ENCODE results near the gene MYLK4.

The MYLK4 gene

DNA sequence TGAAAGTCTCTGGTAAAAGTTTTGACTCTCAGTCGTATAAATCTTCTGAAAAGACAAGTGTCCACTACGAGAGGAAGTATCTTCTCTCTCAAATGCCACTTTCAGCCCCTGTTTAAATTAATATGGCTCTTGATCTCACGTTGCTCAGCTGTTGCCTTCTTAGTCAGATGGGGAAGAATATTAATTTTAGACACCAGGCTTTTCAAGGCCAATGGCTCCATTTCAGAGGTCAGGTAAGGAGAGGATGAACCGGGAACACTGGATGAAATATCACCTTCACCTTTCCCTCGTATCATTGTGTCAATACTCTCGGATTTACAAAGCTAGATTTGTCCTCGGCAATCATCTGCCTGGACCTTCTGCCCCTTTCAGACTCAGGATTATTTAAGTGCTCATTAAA, at the start of gene MYLK4:
Gene MYLK4 (minus strand): TSS at position 91 of the 400 bp plus-strand sequence. CDS start 1,628 bp downstream, outside the sequence.
- no peak within 1 kb of the TSS for H3K4me3 Mint-ChIP-seq
- H3K27me3 Mint-ChIP-seq = peaks cover 65% of the 10 kb centered on the region
- H3K9me3 Mint-ChIP-seq = no peaks in the 10 kb centered on the region
- H3K36me3 Mint-ChIP-seq = no peaks in the 10 kb centered on the region
- CTCF ChIA-PET = interaction anchor here (0.5 to 4.6 kb wide), 15 partner anchors 8 to 1155 kb away, joined by 3 to 100 read pairs (median 6); no protein-coding TSS in a partner anchor
- no peaks in the 10 kb centered on the region for H3K4me1 Mint-ChIP-seq
- no peak within 1 kb of the TSS for H3K27ac Mint-ChIP-seq
- no peak for DNase-seq

DNA sequence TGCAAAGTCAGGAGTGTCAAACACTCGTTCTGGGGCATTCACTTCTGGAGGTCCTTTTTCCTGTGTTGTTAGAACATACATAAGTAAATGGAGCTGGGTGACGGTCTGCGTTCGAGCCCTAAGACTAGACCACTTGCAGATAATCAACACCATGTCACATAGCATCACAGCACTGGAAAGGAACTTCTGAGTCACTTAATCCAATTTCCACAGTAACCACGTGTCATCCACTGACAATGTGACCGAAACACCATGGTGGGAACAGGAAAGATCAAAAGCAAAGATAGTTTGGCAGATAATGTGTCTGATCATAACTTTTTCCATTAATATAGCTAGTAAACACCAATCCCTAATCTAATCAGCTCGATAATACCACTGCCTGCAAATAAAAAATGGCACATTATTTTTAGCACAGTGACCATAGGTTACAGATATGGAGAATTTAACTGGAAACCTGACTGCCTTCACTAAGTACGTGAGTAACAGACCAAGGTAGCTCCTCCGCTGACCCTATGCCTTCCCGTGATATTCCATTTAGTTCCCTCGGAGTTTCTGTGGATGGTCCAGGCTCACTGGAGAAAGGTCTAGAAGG, 49.3 kb upstream of the MYLK4 start:
- CTCF ChIA-PET = interaction anchor here (0.6 to 2.1 kb wide), 3 partner anchors 9 to 285 kb away, joined by 3 to 12 read pairs (median 4); no protein-coding TSS in a partner anchor
- no peak overlapping the region for H3K27ac Mint-ChIP-seq
- H3K4me1 Mint-ChIP-seq = peaks cover 11% of the 10 kb centered on the region
- no peaks in the 10 kb centered on the region for H3K9me3 Mint-ChIP-seq
- H3K36me3 Mint-ChIP-seq = no peaks in the 10 kb centered on the region
- DNase-seq = no peak
- H3K4me3 Mint-ChIP-seq = no peak overlapping the region
- no peaks in the 10 kb centered on the region for H3K27me3 Mint-ChIP-seq

DNA sequence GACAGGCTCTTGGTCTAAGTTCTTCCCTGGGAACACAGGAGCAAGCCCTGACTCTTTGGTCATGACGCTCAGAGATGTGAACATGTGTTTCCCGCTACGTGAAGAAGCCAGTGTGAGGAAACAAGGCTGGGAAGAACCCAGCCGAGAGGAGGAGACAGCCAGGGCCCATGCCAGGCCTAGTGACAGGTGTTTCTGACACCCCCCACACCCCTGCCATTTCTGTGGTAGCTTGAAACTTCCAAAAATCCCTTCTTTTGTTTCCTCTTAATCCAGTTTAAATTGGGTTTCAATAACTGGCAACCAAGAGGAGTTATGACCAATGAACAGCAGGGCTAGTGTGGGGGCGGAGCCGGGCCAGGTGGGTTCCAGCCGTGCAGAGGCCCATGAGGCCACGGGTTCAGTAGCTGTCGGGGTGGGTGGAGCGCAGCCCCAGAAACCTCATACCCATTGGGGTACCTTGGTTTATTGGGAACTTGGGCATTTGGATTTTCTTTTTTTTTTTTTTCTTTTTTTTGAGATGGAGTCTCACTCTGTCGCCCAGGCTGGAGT, 47.9 kb upstream of the MYLK4 start:
- no peaks in the 10 kb centered on the region for H3K27me3 Mint-ChIP-seq
- H3K4me3 Mint-ChIP-seq = no peak overlapping the region
- no peaks in the 10 kb centered on the region for H3K36me3 Mint-ChIP-seq
- H3K4me1 Mint-ChIP-seq = peaks cover 20% of the 10 kb centered on the region
- DNase-seq = no peak
- CTCF ChIA-PET = interaction anchor here (2.1 kb wide), 1 partner anchor 7 kb away, joined by 12 read pairs; no protein-coding TSS in a partner anchor
- H3K27ac Mint-ChIP-seq = no peak overlapping the region
- H3K9me3 Mint-ChIP-seq = no peaks in the 10 kb centered on the region

DNA sequence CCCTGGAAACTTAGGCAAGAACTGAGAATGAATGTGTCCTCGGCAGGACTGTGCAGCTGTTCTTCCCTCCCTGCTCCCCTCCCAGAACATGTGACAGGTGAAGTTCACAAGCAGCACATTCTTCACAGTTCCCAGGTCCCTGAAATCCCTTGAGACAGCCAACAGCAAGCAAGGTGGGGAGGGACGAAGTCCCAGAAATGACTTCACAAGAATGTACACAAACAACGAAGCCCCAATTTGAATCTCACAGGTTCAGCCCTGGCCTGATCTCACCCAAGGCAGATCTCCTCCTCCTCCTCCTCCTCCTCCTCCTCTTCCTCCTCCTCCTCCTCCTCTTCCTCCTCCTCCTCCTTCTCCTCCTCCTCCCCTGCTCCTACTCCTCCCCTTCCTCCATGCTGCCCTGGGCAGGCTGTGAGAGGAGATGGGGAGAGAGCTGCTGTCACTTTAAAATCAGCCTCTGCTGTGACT, 46.9 kb upstream of the MYLK4 start:
- DNase-seq = no peak
- no peak overlapping the region for H3K27ac Mint-ChIP-seq
- no peaks in the 10 kb centered on the region for H3K27me3 Mint-ChIP-seq
- no peaks in the 10 kb centered on the region for H3K9me3 Mint-ChIP-seq
- no peak overlapping the region for H3K4me3 Mint-ChIP-seq
- H3K36me3 Mint-ChIP-seq = peaks cover 1% of the 10 kb centered on the region
- CTCF ChIA-PET = interaction anchor here (0.6 to 0.8 kb wide), 2 partner anchors 10 to 49 kb away, joined by 3 read pairs; no protein-coding TSS in a partner anchor
- peaks cover 31% of the 10 kb centered on the region for H3K4me1 Mint-ChIP-seq

DNA sequence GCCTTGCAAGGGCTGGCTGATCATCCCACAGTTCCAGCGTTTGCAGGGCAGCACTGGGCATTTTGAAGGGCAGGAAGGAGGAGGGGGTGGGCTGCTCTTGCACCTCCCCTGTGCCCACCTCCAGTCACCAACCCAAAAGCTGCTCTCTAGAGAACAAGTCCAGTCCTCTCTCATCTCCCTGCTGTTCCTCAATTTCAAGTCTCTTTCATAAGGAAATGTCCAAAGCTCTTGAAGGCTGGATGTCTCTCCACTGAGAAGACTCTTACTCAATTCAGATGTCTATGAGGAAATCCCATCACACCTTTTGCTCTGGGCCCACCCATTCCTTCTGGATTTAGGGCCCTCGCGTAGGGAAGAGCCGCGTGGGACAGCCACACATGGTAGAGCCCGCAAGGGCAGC, 46.1 kb upstream of the MYLK4 start:
- Mint-ChIP-seq H3K4me1 (peaks cover 36% of the 10 kb centered on the region), H3K27me3 (no peaks in the 10 kb centered on the region), H3K27ac (no peak overlapping the region), H3K9me3 (no peaks in the 10 kb centered on the region), H3K4me3 (no peak overlapping the region), H3K36me3 (peaks cover 2% of the 10 kb centered on the region)
- CTCF ChIA-PET = interaction anchor here (0.8 to 1.6 kb wide), 2 partner anchors 11 to 50 kb away, joined by 3 to 4 read pairs; no protein-coding TSS in a partner anchor
- DNase-seq = no peak

DNA sequence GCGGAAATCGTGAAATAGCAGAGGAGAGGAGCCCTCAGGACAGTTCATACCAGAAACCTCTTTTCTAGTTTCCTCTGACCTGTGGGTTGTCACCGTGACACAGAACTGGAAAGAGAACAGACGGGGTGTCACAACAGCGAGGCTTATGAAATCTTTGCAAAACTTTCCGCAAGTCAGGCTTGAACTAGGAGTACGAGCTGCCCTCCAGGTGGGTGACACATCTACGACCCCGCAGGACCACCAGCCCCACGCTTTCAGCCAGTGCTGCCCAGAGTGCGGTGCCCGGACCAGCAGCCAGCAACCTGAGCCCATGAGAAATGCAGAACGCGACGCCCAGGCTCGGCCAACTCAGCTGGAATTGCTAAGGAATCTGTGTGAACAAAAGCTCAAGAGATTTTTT, 45.2 kb upstream of the MYLK4 start:
- no peak for DNase-seq
- CTCF ChIA-PET = interaction anchor here (0.6 to 1.6 kb wide), 4 partner anchors 12 to 136 kb away, joined by 3 to 4 read pairs (median 4); partner anchors contain the start of gene SERPINB1
- Mint-ChIP-seq H3K36me3 (peaks cover 4% of the 10 kb centered on the region), H3K9me3 (no peaks in the 10 kb centered on the region), H3K27me3 (no peaks in the 10 kb centered on the region), H3K4me1 (peaks cover 43% of the 10 kb centered on the region), H3K27ac (no peak overlapping the region), H3K4me3 (no peak overlapping the region)

DNA sequence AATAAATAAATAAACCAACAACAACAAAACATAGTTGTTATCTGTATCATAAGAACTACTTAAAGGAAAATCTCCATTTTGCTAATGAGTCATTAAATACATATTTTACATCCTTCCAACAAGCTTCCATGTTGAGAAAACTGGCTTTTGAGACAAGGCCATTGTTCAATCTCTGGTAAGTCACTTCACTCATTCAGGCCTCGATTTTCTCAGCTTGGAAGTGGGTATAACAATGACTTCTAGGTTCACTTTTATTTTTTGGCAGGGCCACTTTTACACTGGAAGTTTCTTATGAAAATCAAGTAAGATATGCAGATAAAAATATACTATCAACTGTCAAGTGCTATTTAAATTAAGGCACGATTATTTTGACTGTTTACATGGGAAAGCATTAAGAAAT, 44.4 kb upstream of the MYLK4 start:
- H3K36me3 Mint-ChIP-seq = peaks cover 4% of the 10 kb centered on the region
- H3K4me1 Mint-ChIP-seq = peaks cover 41% of the 10 kb centered on the region
- CTCF ChIA-PET = interaction anchor here (0.7 to 1.1 kb wide), 5 partner anchors 11 to 62 kb away, joined by 3 read pairs; partner anchors contain the start of gene SERPINB1
- no peak overlapping the region for H3K27ac Mint-ChIP-seq
- no peak overlapping the region for H3K4me3 Mint-ChIP-seq
- no peak for DNase-seq
- H3K27me3 Mint-ChIP-seq = no peaks in the 10 kb centered on the region
- no peaks in the 10 kb centered on the region for H3K9me3 Mint-ChIP-seq

DNA sequence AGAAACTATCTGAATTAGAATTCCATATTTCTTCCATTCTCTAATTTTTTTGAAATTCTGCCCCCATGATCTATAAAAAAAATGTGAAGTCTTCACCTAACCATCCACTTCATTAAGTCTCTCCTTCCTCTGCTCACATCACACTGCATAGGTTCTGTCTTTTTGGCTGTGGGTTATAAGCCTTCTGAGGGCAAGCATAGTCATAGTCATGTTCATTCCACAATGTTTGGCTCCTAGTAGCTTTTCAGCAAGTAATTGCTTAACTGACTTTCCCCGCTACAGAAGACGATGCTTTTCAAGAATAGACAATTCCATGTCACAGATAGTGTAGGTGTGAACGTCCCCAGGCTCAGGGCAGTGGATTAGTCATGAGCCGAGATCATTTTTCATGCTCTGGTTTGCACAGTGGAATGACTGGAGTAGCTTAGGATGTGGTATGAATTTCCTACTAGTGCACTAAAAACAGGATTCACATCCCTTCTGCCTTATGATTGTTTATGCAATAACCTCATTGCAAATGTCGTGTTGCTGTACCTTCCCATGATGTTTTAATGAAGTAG, 43.5 kb upstream of the MYLK4 start:
- CTCF ChIA-PET = interaction anchor here (0.7 to 2.2 kb wide), 8 partner anchors 11 to 195 kb away, joined by 3 to 19 read pairs (median 4); partner anchors contain the start of gene SERPINB1
- DNase-seq = no peak
- Mint-ChIP-seq H3K9me3 (no peaks in the 10 kb centered on the region), H3K4me3 (no peak overlapping the region), H3K27me3 (no peaks in the 10 kb centered on the region), H3K27ac (peak overlapping the region; percentile 85), H3K4me1 (peaks cover 37% of the 10 kb centered on the region), H3K36me3 (peaks cover 4% of the 10 kb centered on the region)

DNA sequence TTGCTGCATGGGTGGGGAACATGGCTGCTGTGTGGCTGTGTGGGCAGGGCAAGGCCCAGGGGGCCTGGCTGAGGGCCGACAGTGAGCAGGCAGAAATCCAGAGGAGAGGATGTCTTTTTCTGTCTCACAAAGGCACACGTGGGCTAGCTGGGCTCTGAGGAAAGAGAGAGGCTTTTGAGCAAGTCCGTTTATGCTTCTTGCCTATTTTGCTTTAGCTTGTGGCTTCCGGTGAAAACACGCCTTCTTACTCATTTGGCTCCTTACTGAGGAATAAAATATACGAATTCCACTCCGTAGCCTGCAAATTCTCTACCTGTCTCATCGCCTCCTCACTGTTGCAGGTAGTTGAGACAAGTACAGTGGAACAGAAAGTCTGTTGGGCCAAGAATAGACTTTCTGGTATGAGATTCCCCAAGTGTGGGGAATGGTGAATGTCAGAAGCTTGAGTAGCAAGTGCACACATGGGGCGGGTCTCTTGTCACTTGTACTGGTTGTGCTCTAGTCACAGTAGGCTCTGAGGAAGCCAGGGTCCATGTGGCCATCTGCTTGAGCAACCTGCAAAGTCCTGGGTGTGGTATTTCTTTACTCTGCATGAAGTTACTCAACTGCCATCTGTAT, 42.9 kb upstream of the MYLK4 start:
- Mint-ChIP-seq H3K27ac (peak overlapping the region; percentile 85), H3K27me3 (no peaks in the 10 kb centered on the region), H3K4me3 (peak overlapping the region; percentile 7), H3K36me3 (peaks cover 4% of the 10 kb centered on the region), H3K9me3 (no peaks in the 10 kb centered on the region), H3K4me1 (peaks cover 37% of the 10 kb centered on the region)
- DNase-seq = peak; percentile 41
- CTCF ChIA-PET = interaction anchor here (0.7 to 2.2 kb wide), 8 partner anchors 10 to 196 kb away, joined by 3 to 19 read pairs (median 4); partner anchors contain the start of gene SERPINB1

DNA sequence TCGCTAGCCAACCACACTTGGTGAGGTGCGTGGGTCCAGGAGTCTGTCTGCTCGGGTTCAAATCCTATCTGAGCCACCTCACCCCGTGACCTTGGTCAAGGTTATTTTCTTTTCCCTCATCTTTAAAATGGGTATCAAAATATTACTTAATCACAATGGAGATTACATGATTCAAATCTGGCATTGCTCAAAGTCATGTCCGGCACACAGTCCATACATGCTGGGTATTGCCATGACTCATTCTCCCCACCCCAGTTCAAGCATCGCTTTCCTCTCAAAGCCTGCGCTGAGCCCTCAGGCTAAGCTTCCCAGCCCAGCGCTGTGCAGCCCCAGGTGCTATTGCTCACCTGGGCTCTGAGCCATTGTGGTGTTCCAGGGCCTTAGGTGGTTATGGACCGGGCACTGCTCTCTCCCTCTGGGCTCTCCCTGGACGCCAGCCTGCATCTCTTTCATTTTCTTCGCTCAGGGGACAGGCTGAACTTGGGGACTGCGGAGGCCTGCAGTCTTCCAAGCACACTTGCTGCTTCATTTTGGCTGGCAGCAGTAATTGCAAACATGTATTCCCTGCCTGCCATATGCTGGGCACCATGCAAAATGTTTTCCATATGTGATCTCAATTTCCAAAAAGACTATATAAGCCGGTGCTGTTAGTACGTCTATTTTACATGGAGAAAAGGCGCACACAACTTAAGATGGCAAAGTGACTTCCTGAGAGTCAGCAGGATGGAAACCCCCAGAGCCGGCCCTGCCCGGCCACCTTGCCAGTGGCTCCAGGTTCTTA, 41.8 kb upstream of the MYLK4 start:
- CTCF ChIA-PET = interaction anchor here (1.0 to 3.0 kb wide), 20 partner anchors 7 to 205 kb away, joined by 3 to 65 read pairs (median 8); partner anchors contain the start of gene SERPINB1
- no peaks in the 10 kb centered on the region for H3K9me3 Mint-ChIP-seq
- H3K4me1 Mint-ChIP-seq = peaks cover 32% of the 10 kb centered on the region
- H3K36me3 Mint-ChIP-seq = peaks cover 9% of the 10 kb centered on the region
- no peak for DNase-seq
- H3K27ac Mint-ChIP-seq = peak overlapping the region; percentile 64
- H3K4me3 Mint-ChIP-seq = no peak overlapping the region
- H3K27me3 Mint-ChIP-seq = no peaks in the 10 kb centered on the region

DNA sequence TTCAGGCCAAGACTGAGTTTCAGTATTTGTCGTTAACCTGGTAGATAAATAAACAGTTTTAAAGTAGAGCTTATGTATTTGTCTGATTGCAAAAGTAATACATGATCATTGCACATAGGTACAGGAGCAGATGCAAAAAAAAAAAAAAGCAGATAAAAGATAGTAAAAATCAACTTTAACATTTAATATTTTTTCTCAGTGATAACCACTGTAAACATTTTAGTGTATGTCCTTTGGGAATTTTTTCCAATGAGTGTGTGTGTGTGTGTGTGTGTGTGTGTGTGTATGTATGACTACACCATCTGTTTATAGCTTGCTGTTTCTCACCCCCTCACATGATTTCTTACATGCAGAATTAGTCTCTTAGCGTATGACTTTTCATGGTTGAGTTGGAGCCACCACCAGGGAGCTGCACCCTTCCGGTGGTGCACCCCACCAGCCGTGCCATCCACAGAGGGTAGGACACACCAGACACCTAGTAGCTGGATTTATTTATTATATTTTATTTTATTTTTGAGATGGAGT, 40.8 kb upstream of the MYLK4 start:
- Mint-ChIP-seq H3K9me3 (no peaks in the 10 kb centered on the region), H3K4me3 (no peak overlapping the region), H3K36me3 (peaks cover 13% of the 10 kb centered on the region), H3K4me1 (peaks cover 32% of the 10 kb centered on the region), H3K27ac (no peak overlapping the region), H3K27me3 (no peaks in the 10 kb centered on the region)
- DNase-seq = no peak
- CTCF ChIA-PET = interaction anchor here (0.6 to 3.0 kb wide), 43 partner anchors 8 to 266 kb away, joined by 3 to 65 read pairs (median 5); partner anchors contain the start of gene SERPINB1

DNA sequence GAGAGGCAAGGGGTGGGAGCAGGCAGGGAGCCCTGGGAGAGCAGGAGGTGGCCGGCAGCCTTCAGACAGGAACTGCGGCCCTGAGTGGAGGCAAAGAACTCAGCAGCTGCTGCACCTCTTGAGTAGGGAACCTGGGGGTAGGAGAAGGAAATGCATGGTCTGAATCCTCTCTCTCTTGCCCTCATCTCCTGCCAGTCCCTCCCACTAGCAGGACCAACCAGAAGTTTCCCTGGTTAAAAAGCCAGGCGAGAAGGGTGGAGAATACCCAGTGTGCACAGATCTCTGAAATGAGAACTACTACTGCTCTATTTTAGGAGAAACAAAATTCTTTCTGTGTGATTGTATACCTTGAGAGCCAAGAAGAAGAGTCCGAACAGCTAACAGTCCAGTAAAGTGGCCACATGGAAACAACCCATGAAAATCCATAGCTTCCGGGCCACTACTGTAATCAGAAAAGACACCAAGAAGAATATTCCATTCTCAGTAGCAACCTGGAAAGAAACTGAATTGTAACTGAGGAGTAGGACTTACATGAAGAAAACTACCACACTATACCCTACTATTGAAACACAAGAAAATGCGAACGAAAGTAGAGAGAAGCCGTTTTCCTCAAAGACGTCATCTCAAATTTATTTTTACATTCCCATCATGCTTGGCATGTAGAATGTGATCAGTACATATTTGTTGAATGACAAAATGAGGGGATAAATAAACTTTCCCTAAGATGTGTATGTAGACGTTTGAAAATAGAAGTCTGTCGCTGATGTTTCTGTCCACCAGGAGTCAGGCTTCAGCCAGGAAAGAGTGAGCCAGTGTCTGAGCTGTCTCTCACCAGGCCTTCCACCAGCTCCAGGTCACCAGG, 40.1 kb upstream of the MYLK4 start:
- Mint-ChIP-seq H3K4me1 (peaks cover 32% of the 10 kb centered on the region), H3K27me3 (no peaks in the 10 kb centered on the region), H3K27ac (no peak overlapping the region), H3K4me3 (no peak overlapping the region), H3K9me3 (no peaks in the 10 kb centered on the region), H3K36me3 (peaks cover 18% of the 10 kb centered on the region)
- DNase-seq = peak; percentile 76
- CTCF ChIA-PET = interaction anchor here (0.5 to 3.0 kb wide), 44 partner anchors 8 to 267 kb away, joined by 3 to 65 read pairs (median 5); partner anchors contain the start of gene SERPINB1
